ENCODE data around the gene CREB3L1. TPM values are rescaled to one million over a fixed set of nuclear protein-coding genes. Genes with fewer than 3 reads are reported as not detected.

CREB3L1 gene
- total and polyA plus RNA-seq, 2 of the 13 experiments (the other 11 are each of a cell fraction or from before 2014, with no cell fraction given): not detected

DNA sequence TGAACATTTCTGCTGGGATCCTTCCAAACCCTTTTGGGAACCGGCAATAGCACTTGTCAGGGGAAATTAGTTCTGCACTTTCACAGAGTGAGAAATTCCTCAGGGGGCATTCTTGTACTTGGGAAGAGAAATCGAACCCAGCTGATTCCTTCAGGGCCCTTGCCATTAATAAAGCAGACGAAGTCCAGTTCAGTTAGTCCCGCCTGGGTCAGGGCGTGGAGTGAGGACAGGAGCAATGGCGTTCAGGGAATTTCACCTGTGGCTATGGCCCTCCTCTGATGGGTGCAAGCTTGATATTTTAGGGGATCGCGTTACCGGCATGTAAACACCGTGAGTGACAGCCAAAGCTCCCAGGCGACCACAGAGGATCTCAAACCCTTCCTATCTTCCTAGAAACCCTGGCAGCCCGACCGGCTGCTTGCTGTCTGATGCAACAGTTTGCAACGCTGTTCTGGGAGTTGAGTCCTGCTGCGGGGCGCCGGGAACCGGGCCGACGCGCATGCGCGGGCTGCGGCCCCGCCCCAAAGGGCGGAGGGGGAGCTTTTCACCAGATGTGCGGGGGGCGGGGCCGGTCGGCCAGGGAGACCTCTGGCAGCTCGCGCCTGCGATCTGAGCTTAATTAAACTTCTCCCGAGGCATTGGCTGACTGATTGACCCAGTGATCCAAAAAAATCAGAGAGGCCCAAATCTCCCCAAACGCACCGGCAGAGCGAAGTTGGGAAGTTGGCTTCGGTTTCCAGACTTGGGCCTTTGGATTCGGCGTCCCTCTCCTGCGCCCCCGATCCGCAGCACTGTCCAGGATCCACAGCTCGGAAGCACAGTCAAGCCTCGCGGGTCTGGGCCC lies 34.3 kb upstream of the CREB3L1 start (continued):
- TF ChIP-seq ZKSCAN8 (CRISPR knock-in tag; IDR thresholded peaks at IDR 0.05; ENCODE audit: borderline replicate concordance): no peak
- TF ChIP-seq ZNF83 (CRISPR knock-in tag; IDR thresholded peaks at IDR 0.05; ENCODE audit: borderline replicate concordance): no peak
- TF ChIP-seq ZNF780A (CRISPR knock-in tag; IDR thresholded peaks at IDR 0.05): no peak
- TF ChIP-seq NFIB (CRISPR knock-in tag; IDR thresholded peaks at IDR 0.05; ENCODE audit: borderline replicate concordance): no peak
- TF ChIP-seq ZBTB8A (CRISPR knock-in tag; IDR thresholded peaks at IDR 0.05; ENCODE audit: borderline replicate concordance, low read depth): no peak
- no peak for TF ChIP-seq MLLT10 (CRISPR knock-in tag; IDR thresholded peaks at IDR 0.05)
- TF ChIP-seq, protein P1, sequence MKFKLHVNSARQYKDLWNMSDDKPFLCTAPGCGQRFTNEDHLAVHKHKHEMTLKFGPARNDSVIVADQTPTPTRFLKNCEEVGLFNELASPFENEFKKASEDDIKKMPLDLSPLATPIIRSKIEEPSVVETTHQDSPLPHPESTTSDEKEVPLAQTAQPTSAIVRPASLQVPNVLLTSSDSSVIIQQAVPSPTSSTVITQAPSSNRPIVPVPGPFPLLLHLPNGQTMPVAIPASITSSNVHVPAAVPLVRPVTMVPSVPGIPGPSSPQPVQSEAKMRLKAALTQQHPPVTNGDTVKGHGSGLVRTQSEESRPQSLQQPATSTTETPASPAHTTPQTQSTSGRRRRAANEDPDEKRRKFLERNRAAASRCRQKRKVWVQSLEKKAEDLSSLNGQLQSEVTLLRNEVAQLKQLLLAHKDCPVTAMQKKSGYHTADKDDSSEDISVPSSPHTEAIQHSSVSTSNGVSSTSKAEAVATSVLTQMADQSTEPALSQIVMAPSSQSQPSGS (CRISPR knock-in tag; IDR thresholded peaks at IDR 0.05): peak; percentile 92
- TF ChIP-seq, protein P2, sequence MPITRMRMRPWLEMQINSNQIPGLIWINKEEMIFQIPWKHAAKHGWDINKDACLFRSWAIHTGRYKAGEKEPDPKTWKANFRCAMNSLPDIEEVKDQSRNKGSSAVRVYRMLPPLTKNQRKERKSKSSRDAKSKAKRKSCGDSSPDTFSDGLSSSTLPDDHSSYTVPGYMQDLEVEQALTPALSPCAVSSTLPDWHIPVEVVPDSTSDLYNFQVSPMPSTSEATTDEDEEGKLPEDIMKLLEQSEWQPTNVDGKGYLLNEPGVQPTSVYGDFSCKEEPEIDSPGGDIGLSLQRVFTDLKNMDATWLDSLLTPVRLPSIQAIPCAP (CRISPR knock-in tag; IDR thresholded peaks at IDR 0.05; ENCODE audit: low read depth): peak; percentile 60; the same call in 1 of the 2 replicates
- TF ChIP-seq ZNF205 (CRISPR knock-in tag; IDR thresholded peaks at IDR 0.05): no peak; the same call in 1 of the 2 replicates
- TF ChIP-seq, protein P3, sequence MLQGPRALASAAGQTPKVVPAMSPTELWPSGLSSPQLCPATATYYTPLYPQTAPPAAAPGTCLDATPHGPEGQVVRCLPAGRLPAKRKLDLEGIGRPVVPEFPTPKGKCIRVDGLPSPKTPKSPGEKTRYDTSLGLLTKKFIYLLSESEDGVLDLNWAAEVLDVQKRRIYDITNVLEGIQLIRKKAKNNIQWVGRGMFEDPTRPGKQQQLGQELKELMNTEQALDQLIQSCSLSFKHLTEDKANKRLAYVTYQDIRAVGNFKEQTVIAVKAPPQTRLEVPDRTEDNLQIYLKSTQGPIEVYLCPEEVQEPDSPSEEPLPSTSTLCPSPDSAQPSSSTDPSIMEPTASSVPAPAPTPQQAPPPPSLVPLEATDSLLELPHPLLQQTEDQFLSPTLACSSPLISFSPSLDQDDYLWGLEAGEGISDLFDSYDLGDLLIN (CRISPR knock-in tag; IDR thresholded peaks at IDR 0.05; ENCODE audit: borderline replicate concordance): 0 out of 2 replicates have a peak, but pooled peaks have one; percentile 21
- TF ChIP-seq REL (CRISPR knock-in tag; conservative IDR thresholded peaks at IDR 0.05): no peak
- TF ChIP-seq, protein P4, sequence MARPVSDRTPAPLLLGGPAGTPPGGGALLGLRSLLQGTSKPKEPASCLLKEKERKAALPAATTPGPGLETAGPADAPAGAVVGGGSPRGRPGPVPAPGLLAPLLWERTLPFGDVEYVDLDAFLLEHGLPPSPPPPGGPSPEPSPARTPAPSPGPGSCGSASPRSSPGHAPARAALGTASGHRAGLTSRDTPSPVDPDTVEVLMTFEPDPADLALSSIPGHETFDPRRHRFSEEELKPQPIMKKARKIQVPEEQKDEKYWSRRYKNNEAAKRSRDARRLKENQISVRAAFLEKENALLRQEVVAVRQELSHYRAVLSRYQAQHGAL (CRISPR knock-in tag; IDR thresholded peaks at IDR 0.05; ENCODE audit: not compliant biosample characterization): no peak
- peak; percentile 50; the same call in 1 of the 2 replicates for TF ChIP-seq YEATS2 (CRISPR knock-in tag; IDR thresholded peaks at IDR 0.05; ENCODE audit: borderline replicate concordance)
- TF ChIP-seq, protein P5, sequence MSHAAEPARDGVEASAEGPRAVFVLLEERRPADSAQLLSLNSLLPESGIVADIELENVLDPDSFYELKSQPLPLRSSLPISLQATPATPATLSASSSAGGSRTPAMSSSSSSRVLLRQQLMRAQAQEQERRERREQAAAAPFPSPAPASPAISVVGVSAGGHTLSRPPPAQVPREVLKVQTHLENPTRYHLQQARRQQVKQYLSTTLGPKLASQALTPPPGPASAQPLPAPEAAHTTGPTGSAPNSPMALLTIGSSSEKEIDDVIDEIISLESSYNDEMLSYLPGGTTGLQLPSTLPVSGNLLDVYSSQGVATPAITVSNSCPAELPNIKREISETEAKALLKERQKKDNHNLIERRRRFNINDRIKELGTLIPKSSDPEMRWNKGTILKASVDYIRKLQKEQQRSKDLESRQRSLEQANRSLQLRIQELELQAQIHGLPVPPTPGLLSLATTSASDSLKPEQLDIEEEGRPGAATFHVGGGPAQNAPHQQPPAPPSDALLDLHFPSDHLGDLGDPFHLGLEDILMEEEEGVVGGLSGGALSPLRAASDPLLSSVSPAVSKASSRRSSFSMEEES (CRISPR knock-in tag; IDR thresholded peaks at IDR 0.05): no peak; the same call in 1 of the 2 replicates
- TF ChIP-seq TRIM24 (CRISPR knock-in tag; IDR thresholded peaks at IDR 0.05): no peak
- TF ChIP-seq, protein P6, sequence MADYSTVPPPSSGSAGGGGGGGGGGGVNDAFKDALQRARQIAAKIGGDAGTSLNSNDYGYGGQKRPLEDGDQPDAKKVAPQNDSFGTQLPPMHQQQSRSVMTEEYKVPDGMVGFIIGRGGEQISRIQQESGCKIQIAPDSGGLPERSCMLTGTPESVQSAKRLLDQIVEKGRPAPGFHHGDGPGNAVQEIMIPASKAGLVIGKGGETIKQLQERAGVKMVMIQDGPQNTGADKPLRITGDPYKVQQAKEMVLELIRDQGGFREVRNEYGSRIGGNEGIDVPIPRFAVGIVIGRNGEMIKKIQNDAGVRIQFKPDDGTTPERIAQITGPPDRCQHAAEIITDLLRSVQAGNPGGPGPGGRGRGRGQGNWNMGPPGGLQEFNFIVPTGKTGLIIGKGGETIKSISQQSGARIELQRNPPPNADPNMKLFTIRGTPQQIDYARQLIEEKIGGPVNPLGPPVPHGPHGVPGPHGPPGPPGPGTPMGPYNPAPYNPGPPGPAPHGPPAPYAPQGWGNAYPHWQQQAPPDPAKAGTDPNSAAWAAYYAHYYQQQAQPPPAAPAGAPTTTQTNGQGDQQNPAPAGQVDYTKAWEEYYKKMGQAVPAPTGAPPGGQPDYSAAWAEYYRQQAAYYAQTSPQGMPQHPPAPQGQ (CRISPR knock-in tag; IDR thresholded peaks at IDR 0.05; ENCODE audit: borderline replicate concordance): no peak
- no peak for TF ChIP-seq ADNP (CRISPR knock-in tag; IDR thresholded peaks at IDR 0.05)
- peak; percentile 37 for TF ChIP-seq ZEB1 (IDR thresholded peaks at IDR 0.05; ENCODE audit: insufficient replicate concordance, low read depth)
- no peak; the same call in 1 of the 2 replicates for TF ChIP-seq NAIF1 (CRISPR knock-in tag; IDR thresholded peaks at IDR 0.05; ENCODE audit: borderline replicate concordance)
- no peak for TF ChIP-seq RORA (CRISPR knock-in tag; IDR thresholded peaks at IDR 0.05)
- peak; percentile 84 for TF ChIP-seq SALL1 (CRISPR knock-in tag; IDR thresholded peaks at IDR 0.05)
